ENCODE results near the gene FBXL12. TPM values are rescaled to one million over a fixed set of nuclear protein-coding genes. Genes with fewer than 3 reads are reported as not detected.
A peak's percentile ranks its signal among the peaks of the same experiment; 100 is the strongest.

The FBXL12 gene
- total and polyA plus RNA-seq, 12 donors, result 10.5 to 19.5 (median 11.9) TPM

DNA sequence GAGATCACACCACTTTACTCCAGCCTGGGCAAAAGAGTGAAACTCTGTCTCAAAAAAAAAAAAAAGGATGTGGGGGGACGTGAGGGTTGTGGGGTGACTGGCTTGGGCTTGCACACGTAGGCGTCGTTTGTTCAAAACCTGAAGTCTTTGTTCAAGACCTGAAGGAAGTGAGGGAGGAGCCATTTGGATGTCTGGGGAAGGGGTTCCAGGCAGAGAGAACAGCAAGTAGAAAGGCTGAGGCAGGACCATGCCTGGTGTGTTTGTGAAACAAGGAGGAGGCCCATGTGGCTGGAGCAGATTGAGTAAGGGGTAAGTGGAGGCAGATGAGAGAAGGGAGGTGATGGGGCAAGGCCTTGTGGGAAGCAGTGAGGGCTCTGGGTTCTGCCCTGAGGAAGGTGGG lies 44.1 kb upstream of the FBXL12 start:
- Histone ChIP-seq H3K27ac (no peak overlapping the region), H3K4me3 (no peak overlapping the region), H3K9me3 (no peaks in the 10 kb centered on the region), H3K4me1 (peaks cover 0 to 8% (median 0%) of the 10 kb centered on the region in 9 donors), H3K27me3 (peaks cover 0 to 2% (median 0%) of the 10 kb centered on the region in 7 donors), H3K36me3 (no peaks in the 10 kb centered on the region)
- intact Hi-C loops (cut with DNase I), result no loop called here
- ATAC-seq (no peak), DNase-seq (no peak)
- TF ChIP-seq, protein P1, sequence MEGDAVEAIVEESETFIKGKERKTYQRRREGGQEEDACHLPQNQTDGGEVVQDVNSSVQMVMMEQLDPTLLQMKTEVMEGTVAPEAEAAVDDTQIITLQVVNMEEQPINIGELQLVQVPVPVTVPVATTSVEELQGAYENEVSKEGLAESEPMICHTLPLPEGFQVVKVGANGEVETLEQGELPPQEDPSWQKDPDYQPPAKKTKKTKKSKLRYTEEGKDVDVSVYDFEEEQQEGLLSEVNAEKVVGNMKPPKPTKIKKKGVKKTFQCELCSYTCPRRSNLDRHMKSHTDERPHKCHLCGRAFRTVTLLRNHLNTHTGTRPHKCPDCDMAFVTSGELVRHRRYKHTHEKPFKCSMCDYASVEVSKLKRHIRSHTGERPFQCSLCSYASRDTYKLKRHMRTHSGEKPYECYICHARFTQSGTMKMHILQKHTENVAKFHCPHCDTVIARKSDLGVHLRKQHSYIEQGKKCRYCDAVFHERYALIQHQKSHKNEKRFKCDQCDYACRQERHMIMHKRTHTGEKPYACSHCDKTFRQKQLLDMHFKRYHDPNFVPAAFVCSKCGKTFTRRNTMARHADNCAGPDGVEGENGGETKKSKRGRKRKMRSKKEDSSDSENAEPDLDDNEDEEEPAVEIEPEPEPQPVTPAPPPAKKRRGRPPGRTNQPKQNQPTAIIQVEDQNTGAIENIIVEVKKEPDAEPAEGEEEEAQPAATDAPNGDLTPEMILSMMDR (IDR thresholded peaks at IDR 0.05), result no peak
- 71 to 74% methylated on average over 4 of the region's 4 CpGs for WGBS, 2 donors

DNA sequence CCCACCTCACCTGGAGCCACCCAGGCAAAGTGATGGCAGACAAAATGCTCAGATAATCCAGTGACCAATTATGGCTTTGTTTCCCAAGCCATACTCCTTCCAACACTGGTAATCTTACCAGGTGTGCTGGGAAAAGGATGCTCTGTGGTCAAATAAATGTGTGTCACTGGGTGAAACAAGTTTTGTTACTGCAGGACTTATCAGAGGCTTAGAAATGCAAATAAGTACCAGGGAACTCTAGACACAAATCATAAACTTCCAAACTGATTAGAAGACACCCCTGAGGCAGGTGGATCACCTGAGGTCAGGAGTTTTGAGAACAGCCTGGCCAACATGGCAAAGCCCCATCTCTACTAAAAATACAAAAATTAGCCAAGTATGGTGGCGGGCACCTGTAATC lies 42.6 kb upstream of the FBXL12 start:
- intact Hi-C loops (cut with DNase I), result no loop called here
- 95 to 100% methylated on average over 1 of the region's 1 CpG for WGBS, 2 donors
- ATAC-seq, result no peak

DNA sequence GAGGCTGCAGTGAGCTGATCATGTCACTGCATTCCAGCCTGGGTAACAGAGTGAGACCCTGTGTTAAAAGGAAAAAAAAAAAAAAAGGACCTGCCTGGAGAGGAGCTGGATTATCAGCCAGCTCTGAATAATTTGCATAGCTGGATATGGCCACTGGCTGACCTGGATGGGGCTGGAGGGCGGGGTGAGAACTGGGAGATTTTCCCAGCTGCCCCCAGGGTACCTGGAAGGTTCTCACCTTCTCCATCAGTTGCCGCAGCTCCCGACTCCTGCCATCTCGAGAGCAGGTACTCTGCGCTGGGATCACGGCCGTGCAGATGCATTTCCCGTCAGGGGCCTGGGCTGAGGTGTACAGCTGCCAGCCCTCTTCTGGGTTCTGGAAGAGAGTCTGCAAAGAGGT lies 41.5 kb upstream of the FBXL12 start:
- DNase-seq (no peak), ATAC-seq (no peak)
- 79 to 82% methylated on average over 8 of the region's 8 CpGs for WGBS, 2 donors
- Histone ChIP-seq H3K27me3 (no peaks in the 10 kb centered on the region), H3K4me1 (peaks cover 0 to 19% (median 0%) of the 10 kb centered on the region in 9 donors), H3K27ac (no peak overlapping the region), H3K4me3 (no peak overlapping the region), H3K36me3 (no peaks in the 10 kb centered on the region), H3K9me3 (no peaks in the 10 kb centered on the region)
- TF ChIP-seq, protein P1 (IDR thresholded peaks at IDR 0.05), result no peak
- intact Hi-C loops (cut with DNase I), result no loop called here

More for the DNA sequence above, 42.6 kb upstream of the FBXL12 start:
- Histone ChIP-seq H3K4me3 (no peak overlapping the region), H3K27me3 (no peaks in the 10 kb centered on the region), H3K4me1 (peaks cover 0 to 19% (median 0%) of the 10 kb centered on the region in 9 donors), H3K27ac (no peak overlapping the region), H3K36me3 (no peaks in the 10 kb centered on the region), H3K9me3 (no peaks in the 10 kb centered on the region)
- TF ChIP-seq, protein P1 (IDR thresholded peaks at IDR 0.05), result no peak
- DNase-seq, result no peak

DNA sequence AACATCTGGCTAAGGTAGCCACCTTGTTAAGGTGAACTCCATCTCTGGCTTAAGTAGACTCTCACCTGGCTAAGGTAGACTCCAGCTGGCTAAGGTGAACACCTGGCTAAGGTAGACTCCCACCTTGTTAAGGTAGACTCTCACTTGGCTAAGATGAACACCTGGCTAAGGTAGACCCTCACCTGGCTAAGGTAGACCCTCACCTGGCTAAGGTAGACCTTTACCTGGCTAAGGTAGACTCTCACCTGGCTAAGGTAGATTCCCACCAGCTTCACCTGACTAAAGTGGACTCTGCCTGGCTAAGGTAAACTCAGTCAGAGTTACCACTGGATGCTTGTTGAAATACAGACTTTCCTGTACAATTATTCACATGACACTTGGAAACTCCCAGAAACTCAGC lies 39.9 kb upstream of the FBXL12 start:
- H3K27ac ChIP-seq, result peak overlapping the region in 1 of 10 donors; percentile 72
- intact Hi-C loops (cut with DNase I), result no loop called here
- no peak for ATAC-seq
- H3K4me3 ChIP-seq, result no peak overlapping the region
- no peak for DNase-seq
- peaks cover 0 to 19% (median 0%) of the 10 kb centered on the region in 9 donors for H3K4me1 ChIP-seq
- H3K9me3 ChIP-seq, result no peaks in the 10 kb centered on the region
- TF ChIP-seq, protein P1 (IDR thresholded peaks at IDR 0.05), result no peak
- H3K36me3 ChIP-seq, result no peaks in the 10 kb centered on the region
- H3K27me3 ChIP-seq, result no peaks in the 10 kb centered on the region

All from heart right ventricle (tissue), 16 donors.